Testis (tissue), 2 donors: ENCODE results near the gene DNAJC15.

Experiments used
- CTCF ChIP-seq, 3 experiments: fragments of 450-650 bp in 2 of 3; fragments of 200-600 bp in 1 of 3; sonication (generic) in 1 of 3; IDR thresholded peaks; one replicate each; pipeline ENCODE4 v1.5.1; 2016 to 2019; ENCODE audit warnings: antibody characterized with exemption in 3 of 3, mild to moderate bottlenecking in 2 of 3, moderate library complexity in 1 of 3
- POLR2A ChIP-seq: fragments of 450-650 bp; IDR thresholded peaks from one replicate; pipeline ENCODE4 v1.6.1; 2017; ENCODE audit warnings: antibody characterized with exemption, mild to moderate bottlenecking, moderate library complexity

- TF ChIP-seq CTCF (IDR thresholded peaks at IDR 0.05): no peak
- TF ChIP-seq POLR2A: no peak
Observed at GRCh38 chr13:43033038-43033437, 9.7 kb downstream of the DNAJC15 start.
